HG03108 (cell line): Measurements from ENCODE around the gene DBI.

Experiments
- ATAC-seq: cut with Tn5 transposase; IDR thresholded peaks from one replicate; pipeline ENCODE4 v1.9.1; 2021; ENCODE audit warnings: moderate library complexity; ENCODE audit not compliant: unreplicated experiment

Gene DBI

DNA sequence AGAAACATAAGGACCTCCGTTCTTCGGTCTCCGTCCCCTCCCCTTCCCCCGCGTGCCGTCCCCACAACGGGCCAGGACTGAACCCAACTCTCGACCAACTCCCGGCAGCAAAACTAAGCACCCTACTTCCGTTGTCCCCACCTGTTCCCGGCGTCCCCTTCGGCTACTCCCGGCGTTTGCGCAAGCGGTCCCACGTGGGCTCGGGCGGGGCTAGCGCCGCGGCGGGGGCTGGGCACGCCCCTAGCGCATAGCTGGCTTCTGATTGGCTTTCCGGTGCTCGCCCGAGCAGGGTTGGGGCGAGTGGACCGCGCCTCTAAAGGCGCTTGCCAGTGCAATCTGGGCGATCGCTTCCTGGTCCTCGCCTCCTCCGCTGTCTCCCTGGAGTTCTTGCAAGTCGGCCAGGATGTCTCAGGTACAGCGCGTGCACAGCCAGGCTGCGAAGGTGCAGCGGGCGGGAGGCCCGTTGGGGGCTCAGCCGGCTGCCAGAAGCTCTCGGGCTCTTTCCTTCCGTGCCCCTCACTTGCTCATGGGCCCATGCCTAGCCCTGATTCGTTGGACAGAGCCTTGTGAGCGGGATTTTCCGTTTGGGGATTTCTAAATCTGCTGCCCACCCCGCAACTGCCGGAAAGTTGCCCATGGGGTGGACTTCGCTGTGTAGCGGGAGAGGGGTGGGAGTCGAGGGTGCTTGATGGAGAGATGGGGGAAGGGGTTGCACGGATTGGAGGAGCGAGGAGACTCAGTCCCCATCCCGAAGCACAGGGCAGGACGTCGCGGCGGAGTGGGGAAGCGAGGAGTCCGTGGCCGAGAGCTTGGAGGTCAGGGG is at the start of gene DBI, which contains the start of gene C2orf76:
Gene DBI (plus strand): TSS at position 329 of the 823 bp plus-strand sequence. CDS start 75 bp downstream, at position 404.
Gene C2orf76 (minus strand): TSS at position 186 of the 823 bp plus-strand sequence. CDS start 26,875 bp downstream, outside the sequence.
- ATAC-seq = peak; percentile 96

DNA sequence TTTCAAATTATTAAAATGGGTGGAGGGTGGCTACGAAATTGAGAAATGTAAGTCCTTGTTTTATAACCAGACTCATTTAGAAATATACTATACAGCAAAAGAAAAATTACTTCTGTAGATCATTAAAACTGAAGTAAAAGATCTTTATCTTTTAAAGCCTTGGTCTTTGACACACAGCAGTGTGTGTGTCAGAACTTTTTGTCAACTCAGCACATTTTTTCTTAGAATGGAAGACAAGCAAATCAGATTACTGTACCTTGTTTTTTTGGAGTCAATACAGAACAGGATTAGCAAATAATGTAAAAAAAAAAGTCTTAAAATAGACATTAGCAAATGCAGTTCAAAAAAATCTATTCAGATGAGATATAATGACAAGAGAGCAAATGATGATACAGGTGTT is 49.2 kb upstream of the DBI start:
- ATAC-seq = no peak

DNA sequence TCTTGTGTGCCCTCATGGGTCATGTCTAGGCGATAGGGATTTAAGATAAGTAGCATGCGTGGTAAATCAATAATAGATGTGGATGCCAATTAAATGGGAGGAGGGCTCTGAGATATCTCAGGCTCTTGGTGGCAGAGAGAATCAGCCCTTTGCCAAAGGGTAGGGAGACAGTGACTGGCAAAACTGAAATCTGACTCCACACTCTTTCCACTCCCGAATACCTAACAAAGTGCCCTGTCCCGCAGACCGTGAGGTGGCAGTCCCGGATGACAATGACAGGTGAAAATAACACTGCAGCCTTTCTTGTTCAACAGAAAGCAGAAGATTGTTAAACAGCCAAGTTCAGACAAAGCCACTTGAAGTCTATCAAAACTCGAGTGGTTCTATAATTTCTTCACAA is 47.2 kb upstream of the DBI start:
- no peak for ATAC-seq

DNA sequence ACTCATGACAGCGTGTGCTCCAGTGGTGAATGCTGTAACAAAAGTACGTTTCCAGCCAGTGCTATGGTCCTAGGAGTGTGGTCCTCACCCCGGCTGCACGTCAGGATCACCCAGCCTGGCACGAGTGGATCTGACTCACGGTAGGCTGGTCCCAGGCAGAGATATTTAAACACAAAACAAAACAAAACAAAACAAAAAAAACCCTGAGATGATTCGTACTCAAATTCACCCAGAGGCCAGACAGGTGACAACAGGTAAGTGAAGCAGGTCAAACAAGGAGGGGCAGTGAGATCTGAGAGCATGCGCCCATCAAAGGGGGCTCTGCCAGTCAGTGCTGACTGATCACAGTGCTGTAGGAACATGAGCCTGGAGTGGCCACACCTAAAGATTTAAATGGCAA is 43.3 kb upstream of the DBI start:
- ATAC-seq = no peak

DNA sequence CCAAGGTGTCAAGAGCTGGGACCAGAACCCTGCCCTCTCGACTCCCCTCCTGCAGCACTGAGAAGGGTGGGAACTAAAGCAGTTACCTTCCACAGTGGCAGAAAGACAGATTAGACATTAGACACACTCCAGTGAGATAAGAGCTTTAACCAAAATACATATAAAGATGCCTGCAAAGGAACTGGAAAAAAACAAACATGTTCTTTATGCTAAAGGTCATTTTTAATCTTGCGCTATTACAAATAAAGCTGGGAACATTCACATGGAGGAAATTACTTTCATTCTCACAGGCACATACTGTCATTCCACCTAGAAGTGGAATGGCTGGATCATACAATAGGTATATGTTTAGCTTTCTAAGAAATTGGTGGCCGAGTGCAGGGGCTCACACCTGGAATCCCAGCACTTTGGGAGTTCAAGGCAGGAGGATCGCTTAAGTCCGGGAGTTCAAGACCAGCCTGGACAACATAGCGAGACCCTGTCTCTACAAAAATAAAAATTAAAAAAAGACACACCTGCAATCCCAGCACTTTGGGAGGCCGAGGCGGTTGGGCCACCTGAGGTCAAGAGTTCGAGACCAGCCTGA is 42.0 kb upstream of the DBI start:
- no peak for ATAC-seq

DNA sequence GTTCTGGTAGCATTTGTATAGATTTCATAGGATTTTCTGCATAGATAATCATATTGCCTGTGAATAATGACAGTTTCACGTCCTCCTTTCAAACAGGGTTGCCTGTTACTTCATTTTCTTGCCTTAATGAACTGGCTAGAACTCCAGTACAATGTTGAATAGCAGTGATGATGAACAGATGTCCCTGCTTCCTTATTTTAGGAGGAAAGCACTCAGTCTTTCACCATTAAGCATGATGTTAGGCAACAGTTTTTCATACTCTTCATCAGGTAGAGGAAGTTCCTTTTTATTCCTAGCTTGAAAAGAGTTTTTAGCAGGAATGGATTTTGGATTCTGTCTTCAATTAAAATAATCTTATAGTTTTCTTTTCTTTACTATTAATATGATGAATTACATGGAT is 39.8 kb upstream of the DBI start:
- no peak for ATAC-seq

DNA sequence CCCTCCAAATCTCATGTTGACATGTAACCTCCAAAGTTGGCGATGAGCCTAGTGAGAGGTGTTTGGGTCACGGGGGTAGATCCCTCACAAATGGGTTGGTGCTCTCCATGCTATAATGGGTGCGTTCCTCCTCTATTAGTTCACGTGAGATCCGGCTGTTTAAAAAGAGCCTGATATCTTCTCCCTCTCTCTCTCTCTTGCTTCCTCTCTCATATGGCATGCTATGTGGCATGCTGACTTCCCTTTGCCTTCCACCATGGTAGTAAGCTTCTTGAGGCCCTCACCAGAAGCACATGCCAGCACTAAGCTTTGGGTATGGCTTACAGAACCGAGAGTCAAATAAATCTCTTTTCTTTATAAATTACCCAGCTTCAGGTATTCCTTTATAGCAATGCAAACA is 39.3 kb upstream of the DBI start:
- ATAC-seq = no peak

DNA sequence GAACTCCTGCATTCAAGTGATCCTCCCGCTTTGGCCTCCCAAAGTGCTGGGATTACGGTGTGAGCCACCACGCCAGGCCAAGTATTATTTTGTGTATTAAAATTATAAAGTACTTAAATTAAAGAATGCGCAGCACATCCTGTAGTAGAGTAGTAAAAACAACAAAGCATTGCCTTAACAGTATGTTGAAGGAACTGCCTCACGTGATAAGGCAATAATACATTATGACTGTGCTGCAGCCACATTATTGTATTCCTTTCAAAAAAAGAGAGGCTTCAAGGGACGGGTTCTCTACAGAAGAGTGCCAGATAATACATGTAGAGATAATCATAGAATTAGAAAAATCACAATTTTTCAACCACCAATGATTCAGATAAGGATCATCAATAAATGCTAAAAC is 33.8 kb upstream of the DBI start:
- ATAC-seq = no peak

DNA sequence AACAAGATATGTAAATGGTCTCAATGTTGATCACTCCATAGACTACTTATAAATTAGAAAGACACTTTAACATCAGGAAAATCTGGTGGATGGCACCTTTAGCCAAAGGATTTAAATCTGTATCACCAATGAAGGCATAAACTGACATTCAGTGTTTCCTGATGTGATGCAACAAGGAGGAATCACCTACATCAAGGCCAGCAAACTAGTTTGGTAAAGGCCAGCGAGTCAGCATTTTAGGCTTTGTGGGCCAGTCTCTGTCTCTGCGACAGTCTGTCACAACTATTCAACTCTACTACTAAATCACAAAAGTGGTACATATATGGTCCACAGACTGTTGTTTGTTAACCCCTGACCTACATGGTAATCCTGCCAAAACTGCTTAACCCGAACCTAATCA is 33.4 kb upstream of the DBI start:
- no peak for ATAC-seq

DNA sequence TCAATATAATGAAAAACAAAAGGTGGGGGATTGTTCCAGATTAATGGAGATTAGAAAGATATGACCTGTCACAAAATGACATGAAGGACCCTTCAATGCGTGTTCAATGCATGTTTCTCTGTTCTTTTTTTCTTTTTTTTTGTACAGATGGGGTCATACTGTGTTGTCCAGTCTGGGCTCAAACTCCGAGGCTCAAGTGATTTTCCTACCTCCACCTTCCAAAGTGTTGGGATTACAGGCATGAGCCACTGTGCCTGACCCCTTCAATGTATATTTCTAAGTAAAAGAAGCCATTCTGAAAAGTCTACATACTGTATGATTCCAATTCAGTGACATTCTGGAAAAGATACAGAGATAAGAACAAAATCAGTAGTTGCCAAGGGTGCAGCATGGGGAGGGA is 32.9 kb upstream of the DBI start:
- no peak for ATAC-seq

DNA sequence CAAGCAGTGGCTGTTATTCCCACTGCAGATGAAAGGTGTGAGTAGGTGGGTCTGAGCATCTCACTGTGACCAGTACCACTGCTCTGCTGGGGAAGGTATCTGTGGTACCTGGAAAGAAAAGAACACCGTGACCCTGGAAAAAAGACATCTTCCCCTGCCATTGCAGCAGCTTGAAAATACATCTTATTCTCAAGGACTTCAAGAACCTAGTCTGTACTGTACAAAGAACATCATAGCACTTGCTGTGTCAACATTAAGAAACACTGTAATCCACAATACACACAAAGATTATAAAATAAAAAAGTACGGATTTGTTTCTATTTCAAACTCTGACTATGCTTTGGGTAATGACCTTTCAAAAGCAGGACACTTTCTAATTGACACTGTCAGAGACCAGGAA is 29.0 kb upstream of the DBI start:
- ATAC-seq = no peak

DNA sequence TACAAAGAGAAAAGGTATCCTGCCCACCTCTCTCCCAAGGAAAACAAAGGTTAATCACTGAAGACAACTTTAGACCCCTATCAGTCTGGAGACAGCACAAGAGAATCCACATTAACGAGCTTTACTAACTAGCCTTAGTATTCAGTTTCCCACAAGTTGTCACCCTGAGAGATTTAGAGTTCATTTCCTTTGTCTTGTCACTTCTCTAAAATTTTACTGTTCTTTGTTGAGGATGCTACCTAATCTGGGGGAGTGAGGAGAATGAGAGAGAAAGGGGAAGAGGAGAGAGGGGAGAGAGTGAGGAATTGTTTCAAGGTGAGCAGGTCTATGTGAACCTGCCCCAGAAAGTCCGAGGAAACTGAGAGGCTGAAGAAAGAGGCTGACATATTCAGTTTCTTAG is 28.5 kb upstream of the DBI start:
- no peak for ATAC-seq

DNA sequence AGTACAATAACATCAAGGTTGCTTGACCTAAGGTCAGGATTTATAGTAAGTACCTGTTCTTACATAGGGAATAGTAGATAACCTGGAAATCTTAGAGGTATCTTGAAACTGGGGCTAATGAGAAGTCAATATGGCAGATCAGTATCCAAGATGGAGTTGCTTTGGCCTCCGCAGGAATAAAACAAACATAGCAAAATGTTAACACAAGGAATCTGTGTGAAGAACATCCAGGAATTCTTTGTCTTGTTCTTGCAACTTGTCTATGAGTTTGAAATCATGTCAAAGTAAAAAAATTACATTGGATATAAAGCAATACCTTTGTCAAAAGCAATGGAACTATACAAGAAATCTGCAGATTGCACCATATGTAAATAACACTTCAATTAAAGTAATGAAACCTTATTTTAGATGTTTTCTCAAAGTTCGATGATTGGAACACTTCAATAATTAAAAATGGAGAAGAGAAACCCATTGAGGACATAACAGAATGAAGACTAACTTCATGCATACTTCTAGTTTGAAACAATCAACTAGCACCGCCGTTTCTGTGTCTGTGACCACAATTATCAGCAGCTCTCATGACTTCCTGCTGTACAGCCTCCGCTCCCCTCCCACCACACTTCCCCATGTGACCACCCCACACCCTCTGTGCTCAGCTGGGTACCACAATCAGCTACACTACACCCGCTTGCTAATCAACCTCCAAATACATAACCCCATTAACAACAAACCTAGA is 27.8 kb upstream of the DBI start:
- peak; percentile 99 for ATAC-seq

DNA sequence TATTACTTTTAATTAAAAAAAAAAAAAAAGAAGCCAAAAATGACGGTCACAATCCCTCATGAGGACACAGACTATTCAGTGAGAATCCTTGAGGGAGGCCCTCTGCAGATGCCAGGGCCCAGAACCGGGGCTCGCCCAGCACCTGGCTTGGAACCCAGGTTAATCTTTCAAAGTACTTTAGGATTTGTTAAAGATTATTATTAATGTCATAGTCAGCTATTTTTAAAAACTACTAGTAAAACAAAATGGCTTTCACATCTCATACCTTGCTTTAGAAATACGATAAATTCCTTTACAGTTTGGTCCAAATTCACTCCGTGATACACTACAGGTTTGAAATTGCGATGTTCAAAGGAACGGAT is 27.2 kb upstream of the DBI start:
- ATAC-seq = no peak

DNA sequence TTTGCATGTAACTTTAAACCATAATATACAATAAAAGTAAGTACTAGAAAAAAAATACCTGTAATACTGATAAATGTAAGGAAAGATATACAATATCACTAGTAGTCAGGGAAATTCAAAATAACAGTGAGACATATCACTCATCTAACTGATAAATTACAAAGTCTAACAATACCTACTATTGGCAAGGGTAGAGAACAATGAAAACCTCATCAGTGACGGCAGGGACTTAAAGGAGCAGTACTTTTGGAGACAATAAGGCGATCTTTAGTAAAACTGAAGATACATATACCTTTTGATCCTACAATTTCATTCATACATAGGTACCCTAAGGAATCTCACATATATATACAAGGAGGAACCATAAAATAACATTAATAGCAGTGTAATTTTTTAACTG is 25.1 kb upstream of the DBI start:
- no peak for ATAC-seq

DNA sequence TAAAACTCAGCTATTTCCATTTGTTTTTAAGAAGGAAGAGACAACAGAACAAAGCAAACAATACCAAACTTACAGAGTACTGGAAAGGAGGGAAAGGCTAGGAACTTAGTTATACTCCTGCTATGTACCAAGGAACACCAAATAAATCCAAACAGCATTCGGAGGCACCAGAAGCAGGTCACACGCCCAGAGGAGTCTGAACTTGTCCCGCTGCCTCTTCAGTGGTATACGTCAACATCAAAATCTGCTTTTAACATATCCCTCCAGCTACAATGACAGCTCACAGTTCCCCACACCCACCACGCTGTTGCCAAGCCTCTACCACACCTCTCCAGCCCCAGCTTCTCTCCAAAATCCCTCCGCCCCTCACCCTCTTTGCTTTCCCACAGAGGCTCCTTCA is 17.5 kb upstream of the DBI start:
- no peak for ATAC-seq

DNA sequence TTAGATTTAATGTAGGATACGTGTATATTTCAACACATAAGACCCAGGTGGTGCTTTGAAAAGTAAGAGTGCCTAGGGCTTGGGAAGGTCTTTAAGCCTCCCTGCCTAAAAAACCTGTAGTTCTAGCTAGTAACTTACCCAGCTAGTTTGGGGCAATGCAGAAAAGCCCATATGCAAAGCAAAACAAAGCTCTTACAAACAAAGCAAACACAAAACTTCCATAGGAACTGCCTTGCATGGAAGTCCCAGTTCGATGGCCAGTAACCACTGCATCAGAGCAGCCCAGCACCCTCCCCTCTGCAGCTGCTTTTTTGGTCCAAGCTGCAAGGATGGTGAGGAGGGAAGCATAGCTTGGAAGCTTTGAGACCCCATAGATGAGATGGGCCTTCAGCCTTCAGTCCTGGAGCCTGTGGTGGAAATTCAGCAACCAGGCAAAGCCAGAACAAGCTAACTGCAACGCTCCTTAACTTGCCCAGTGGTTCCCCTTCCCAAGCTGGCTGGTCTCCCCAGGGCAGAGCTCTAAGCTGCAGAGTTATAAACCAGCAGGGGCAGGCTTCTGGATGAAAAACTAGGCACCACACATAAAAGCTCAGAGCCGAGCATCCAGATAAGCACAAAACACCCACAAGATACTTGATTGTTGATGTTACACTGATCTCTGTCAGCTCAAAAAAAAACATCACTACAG is 16.3 kb upstream of the DBI start:
- ATAC-seq = no peak

DNA sequence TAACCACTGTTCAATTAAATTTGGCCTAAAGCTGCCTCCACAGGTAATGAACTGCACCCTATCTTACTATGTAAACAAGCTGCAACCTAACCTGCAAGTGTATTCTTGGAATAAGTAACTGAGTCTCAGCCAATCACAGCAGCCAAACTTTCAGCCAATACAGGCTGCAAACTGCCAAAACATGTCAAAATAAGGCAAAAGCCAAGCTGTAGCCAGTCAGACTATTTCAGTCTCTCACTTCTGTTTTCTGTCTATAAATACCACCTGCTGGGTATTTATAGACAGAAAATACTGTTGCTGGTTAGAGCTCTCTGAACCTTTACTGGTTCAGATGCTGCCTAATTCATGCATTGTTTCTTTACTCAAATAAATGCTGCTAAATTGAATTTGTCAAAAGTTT is 14.4 kb upstream of the DBI start:
- ATAC-seq = peak; percentile 95

DNA sequence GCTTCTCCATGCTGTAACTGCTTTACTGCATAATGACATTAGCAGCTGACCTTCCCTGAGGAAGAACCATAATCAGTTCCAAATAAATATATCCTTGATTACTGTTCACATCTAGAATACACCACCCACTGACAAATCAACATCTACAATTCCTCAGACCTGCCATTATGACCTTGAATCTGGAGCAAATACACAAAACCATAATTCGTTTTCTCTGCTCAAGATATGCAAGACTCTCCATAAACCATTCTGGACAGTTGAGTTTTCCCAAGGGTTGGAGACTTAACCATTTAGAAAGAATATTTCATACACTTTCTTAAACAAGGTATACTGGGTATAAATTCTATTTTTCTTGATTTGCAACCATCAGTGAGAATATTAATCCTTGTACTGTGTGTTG is 11.9 kb upstream of the DBI start:
- no peak for ATAC-seq

DNA sequence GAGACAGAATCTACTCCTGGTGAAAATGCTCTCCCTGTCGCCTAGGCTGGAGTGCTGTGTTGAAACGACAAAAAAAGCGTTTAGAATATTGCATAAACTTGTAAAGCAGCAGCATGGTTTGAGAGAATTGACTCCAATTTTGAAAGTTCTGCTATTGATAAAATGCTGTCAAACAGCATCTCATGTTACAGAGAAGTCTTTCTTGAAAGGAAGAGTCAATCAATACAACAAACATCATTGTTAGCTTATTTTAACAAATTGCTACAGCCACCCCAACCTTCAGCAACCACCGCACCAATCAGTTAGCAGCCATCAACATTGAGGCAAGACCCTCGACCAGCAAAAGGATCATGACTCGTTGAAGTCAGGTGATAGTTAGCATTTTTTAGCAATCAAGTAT is 7.0 kb upstream of the DBI start:
- no peak for ATAC-seq

DNA sequence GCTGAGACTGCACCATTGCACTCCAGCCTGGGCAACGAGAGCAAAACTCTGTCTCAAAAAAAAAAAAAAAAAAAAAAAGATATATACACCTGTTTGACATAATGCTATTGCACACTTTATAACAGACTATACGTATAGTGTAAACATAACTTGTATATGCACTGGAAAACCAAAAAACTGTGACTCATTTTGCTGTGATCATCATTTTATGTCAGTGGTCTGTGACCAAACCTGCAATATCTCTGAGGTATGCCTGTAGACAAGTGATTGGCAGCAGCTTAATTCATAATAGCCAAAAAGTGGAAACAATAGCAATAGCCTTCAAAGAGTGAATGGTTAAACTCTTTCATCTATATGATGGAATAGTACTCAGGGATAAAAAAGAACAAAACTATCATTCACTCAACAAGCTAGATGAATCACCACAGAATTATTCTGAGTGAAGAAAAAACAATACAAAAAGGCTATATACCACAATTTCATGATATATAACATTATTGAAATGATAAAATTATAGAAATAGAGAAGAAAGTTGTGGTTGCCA is 6.3 kb upstream of the DBI start:
- ATAC-seq = no peak
